GM19043 (cell line): Measurements from ENCODE around the gene DYRK1A.
A peak's percentile ranks its signal among the peaks of the same experiment; 100 is the strongest.

Source experiments
- ATAC-seq: cut with Tn5 transposase; IDR thresholded peaks from one replicate; pipeline ENCODE4 v1.9.1; 2021; ENCODE audit warnings: low read depth; ENCODE audit not compliant: unreplicated experiment

Gene DYRK1A

DNA sequence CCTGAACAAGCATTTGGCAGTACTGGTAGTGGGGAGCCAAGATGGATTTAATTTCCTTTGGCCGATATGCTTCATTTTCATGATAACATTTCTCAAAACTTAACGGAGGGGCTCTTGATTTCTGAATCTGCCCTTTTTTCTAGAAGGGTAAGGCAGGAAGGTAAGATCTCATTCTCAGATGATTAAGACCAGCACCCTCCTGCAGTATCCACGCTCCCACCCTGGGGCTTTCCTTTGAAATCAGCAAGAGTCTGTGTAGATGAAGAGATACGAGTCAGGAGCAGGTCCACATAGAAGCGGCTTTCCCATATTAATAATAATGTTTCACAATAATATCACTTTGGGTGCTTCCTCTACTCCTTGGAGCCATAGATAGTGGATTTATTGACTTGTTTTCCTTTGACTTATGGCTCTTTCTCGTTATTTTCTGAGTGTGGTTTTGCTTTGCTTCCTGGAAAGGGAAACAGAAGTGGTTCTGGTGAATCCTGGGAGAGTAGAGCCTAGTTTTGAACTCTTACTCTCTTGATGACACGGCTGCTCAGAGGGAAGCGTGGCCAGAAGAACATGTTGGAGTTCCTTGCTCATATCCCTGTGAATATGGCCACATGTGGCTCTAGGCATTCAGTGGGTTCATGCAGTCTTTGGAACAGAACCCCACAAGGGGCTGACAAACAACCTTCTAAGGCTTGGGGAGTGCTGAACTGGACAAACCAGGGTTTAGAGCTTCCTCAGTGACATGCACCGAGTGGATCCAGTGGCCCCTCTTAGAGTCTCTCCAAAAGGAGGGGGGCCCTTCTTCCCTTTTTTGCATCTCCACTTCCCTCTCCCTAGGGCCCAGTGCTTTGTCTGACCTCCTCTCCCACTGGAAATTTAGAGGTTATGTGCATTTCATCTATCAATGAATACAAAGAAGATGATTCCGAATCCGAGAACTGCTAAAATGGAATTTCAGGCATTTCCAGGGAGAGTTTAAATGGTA lies 195.7 kb downstream of the DYRK1A start:
- ATAC-seq = no peak

DNA sequence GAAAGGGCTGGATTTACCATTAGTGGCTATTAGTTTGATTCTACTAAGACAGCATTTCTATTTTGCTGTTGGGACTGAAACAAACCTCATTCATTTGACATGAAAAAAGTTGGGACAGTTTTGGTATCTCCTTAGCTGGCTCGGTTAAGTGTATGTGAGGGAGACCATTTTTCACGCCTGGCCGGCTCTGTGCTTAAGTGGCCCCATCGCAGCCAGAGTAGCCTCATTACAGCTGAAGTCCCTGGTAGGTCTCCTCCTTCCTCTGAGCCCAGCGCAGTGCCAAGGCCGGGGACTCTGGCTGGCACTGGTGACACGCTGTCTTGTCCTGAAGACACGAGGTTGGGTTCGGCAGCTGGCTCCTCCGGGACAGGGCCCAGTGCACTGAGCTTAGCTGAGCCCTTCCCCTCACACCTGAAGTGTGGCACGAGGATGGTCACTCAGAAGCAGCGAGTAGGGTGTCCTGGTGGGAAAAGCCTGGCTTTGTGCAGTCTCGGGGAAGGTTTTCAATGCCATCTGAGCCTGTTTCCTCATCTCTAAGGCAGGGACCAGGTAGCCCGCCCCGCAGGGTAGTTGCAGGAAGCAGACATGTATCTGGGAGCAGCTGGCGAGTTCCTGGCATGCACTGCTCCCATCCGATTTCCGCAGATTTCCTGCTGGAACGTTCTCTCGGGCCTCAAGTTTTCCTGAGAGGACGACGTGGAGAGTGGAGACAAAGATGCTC lies 196.5 kb downstream of the DYRK1A start:
- peak; percentile 9 for ATAC-seq

DNA sequence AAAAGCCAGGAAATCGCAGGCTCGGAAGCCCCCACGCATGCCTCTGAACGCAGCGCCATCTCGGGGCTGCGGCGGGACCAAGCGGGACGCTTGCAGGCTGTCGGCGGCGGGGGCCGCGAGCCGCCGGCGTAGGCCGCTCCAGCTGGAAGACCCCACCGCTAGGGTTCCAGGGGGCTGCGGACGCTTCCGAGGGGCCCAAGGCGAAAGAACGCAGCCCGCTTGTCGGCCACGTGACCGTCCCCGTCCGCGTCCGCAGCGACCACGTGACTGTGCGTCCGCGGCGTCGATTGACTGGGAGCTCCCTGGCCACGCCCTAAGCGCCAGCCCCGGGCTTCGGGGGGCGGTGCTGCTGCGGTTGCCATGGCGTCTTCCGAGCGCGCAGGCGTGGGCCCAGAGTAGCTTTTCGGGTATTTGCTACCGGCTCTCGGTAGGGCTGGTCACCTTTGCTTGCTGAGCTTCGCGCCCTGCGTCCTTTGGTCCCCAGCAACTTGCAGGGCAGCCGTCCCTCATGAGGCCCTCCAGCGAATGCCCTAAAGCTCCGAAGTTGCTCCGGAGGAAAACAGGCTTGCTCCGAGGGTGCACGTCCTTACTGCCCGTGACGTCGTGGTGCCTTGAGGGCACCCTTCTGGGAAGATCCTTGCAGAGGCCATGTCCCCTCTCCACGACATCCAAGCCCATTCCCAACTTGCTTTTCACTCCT lies 197.2 kb downstream of the DYRK1A start:
- peak; percentile 91 for ATAC-seq

DNA sequence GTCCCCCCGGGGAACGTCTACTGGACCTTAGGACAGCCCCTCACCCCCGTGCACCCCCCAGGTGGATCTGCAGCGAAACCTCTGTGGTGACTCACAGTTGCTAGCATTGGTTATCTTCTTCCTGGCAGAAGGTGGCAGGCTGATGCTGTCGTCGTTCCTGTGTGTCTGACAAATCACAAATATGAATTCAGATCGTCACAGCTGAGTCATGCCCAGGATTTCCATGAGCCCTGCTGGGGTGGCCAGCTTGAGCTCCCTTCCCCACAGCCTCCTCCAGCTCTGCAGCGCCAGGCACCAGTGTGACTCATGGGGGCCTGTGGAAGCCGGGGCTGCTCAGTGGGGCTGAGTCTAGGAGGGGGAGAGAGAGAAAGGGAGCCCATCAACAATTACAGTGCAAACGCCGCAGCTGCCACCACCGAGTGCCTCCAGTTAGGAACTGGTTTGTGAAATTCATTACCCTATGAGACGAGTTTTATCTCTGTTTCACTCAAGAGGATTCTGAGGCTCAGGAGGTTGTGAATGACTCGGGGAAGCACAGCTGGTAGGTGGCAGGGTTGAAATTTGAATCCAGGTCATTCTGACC lies 197.9 kb downstream of the DYRK1A start:
- ATAC-seq = peak; percentile 50

DNA sequence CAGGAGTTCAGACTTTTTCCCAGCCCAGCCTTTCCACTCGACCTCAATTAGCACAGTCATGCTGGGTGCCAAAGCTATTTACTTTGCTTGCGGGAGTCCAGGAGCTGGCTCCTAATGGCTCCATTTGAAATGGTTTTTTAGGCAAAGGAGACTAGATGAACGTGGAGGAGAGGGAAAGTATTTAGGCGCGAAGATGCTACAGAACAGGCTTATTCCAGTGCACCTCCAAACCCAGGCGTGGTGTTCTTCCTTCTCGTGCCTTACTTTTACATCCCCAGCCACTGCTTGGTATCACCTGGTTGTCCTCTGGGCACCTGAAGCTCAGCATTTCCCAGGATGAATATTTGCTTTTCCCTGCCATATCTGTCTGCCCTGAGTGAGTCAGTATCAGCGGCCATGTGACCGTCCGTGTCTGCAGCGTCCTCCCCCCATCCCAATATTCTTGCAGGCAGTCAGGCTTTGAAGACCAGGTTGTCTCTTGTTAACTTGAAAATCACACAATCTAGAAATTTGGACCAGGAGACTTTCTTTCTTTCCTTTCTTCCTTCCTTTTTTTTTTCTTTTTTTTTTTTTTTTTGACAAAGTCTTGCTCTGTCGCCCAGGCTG lies 198.5 kb downstream of the DYRK1A start:
- ATAC-seq = no peak

DNA sequence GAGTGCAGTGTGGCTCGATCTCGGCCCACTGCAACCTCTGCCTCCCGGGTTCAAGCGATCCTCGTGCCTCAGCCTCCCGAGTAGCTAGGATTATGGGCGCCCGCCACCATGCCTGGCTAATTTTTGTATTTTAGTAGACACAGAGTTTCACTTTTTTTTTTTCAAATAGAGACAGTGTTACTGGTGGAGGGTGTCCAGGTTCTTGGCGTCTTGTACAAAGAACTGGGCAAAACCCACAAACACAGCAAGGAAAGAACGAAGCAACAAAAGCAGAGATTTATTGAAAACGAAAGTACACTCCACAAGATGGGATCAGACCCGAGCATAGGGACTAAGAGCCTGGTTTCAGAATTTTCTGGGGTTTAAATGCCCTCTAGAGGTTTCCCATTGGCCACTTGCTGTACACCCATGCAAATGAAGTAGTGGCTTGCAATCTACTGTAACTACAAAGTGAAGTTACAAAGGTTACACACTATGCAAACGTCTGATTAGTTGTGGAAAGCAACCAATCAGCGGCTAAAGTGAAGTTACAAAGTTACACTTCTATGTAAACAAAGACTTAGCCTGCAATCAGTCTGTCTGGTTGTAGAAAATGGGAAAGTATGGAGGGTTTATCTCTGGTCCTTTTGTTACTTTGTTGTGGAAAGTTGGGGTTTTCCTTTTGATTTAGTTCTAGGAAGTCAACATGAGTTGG lies 199.1 kb downstream of the DYRK1A start:
- no peak for ATAC-seq

DNA sequence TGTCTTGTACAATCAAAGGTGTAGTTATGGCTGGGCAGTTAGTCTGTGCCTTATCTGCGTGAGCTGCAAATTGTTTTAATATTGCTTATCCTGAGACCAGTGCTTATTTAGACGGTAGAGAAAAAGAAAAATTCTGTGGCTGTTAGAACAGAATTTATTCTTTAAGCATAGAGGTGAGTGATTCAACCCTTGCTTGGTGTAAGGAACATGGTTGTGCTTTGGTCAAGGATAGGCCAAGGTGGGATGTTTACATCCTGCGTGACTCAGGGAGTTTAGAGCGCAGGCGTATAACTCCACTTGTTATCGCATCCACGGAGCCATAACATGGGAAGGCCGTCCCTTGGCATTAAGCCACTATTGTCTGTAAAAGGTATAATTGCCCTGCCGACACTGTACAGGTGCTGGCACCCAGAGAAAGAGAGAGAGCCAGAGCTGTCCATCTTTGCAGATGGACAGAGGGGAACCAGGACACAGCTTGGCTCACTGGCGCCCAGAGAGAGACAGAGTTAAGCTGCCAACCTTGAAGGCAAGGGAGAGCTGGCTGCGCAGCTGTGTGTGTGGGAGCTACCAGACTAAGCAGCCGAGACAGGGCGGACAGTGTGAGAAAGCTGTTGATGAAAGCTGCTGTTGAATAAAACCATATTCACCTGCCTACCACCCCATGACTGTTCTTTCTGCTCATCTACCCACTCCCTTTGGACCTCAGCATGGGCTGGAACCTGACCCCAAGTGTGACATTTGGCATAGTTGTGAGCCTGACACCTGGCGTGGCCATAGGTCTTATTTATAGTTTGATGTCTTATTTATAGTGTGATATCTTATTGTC lies 200.4 kb downstream of the DYRK1A start:
- no peak for ATAC-seq

DNA sequence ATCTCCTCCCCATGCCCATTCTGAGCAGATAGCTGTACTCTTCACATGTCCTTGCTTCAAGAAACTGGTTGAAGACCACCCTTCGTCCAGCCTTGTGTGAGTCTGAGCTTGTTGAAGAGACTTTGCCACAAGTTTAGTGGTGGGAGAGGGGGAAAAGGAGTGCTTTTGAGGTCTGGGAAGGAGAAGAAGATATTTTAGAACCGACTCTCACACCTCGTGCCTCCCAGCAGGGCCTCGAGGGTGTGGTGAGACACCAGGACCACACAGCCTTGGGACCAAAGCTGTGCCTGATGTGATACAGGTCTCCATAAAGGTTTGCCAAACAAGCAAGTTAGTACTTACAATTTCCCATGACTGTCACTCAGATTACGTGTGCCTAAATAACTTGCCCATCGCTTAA lies 201.8 kb downstream of the DYRK1A start:
- no peak for ATAC-seq

DNA sequence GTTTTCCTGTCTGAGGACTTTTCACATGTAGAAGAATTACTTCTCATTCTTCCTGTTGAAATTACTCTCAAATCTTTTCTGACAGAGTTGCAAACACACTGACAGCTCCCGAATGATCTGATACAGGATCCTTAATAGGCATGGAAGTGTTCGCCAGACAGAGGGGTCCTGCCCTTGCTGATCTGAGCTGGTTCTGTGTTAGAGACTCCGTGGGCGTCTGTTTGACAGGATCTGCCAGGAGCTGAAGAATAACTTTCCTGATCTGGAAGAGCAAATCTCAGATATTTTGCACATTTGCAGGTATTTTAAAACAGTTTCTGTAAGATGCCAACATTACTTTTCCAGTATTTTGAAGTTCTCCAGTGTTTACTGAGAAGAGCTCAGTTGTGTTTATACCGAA lies 202.3 kb downstream of the DYRK1A start:
- ATAC-seq = no peak

DNA sequence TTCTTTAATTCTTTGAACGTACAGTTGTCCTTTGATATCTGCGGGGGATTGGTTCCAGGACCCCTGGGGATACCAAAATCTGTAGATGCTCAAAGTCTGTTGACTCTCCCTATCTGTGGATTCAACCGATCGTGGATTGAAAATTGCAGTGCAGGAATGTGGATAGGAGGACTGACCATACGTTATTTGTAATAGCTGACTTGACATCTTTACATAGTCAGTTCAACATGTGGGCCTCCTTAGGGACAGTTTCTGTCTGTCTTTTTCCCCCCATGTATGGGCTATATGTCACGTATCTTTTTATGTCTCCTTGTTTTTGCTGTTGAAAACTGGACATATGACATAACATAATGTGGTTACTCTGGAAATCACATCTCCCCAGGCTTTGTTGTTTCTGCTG lies 204.9 kb downstream of the DYRK1A start:
- ATAC-seq = no peak

DNA sequence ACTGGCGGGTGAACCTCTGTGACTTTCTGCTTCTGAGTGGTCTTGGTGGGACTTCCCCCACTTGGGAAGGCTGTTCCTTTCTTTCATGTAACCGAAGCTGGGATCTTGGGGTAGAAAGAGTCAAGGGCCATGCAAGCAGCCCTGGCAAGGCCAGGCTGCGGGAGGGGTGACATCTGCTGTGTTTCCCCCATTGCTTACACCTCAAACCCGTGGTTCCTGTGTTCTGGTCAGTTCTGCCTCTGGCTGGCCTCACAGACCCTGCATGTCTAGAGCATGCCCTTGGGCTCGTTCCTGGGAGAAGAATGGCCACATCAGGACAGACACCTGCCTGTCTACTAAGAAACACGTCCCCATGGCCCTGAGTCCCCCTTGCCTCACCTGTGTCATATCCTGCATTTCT lies 207.7 kb downstream of the DYRK1A start:
- ATAC-seq = no peak

DNA sequence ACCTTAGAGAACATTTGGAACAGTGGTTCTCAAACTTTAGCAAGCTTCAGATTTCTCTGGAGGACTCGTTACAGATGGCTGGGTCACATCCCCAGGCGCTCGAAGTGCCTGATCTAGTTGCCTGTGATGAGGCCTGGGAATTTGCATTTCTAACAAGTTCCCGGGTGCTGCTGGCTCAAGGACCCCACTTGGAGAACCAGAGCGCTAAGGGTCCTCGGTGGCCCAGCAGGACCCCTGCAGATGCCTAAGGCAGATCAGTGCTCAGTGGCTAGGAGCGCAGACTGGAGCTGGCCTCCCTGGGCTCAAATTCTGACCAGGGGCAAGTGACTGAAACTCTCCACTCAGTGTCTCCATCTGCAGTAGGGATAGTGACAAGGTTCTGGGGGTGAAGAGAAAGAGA lies 208.2 kb downstream of the DYRK1A start:
- ATAC-seq = no peak

DNA sequence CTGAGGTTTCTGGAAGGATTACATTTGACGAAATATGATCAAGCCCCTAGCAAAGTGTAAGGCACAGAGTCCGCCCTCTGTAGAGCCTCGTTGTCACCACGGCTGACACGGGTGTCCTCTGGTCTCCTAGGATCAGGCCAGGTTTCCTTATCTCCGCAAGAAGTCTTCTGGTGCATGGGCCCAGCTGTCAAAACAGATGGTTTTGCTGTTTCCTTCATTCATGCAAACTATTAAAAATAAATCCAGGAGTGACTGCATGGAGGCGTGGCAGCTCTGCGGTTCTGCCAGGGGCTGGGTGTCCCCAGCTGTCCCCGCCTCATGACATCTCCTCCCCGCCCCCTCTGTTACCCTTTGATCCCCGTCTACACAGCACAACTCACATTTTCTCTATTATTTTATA lies 209.0 kb downstream of the DYRK1A start:
- ATAC-seq = no peak
